Activated B cell treated with CpG ODN at 0.5 μM for 24 hours (primary cell): ENCODE results near the gene LYZL2. TPM values are rescaled to one million over a fixed set of nuclear protein-coding genes. Genes with fewer than 3 reads are reported as not detected.

Source experiments
- ATAC-seq: fragments of 200-7000 bp; cut with Tn5 transposase; one replicate; pipeline ENCODE4 v1.10.0; 2021; ENCODE audit warnings: low read depth, mild to moderate bottlenecking, moderate library complexity
- CTCF ChIA-PET: fragments of 350-600 bp; sonication (Branson Sonifier 250); formaldehyde crosslinking; loops from one replicate; lab custom pipeline; 2021; ENCODE audit warnings: antibody characterized with exemption; lab: Charles Lee
- POLR2A ChIA-PET: fragments of 350-600 bp; sonication (Branson Sonifier 250); formaldehyde crosslinking; loops from one replicate; lab custom pipeline; 2021; ENCODE audit warnings: antibody characterized with exemption; lab: Charles Lee
- DNase-seq: peaks from one replicate; pipeline ENCODE4 v3.0.0; 2022
- H3K27ac Mint-ChIP-seq: one replicate; pipeline ENCODE4 v1.8.0; 2020; ENCODE audit warnings: mixed read lengths
- H3K27me3 Mint-ChIP-seq: one replicate; pipeline ENCODE4 v1.8.0; 2021; ENCODE audit warnings: mixed read lengths
- H3K36me3 Mint-ChIP-seq: one replicate; pipeline ENCODE4 v1.8.0; 2021; ENCODE audit warnings: low read depth, mixed read lengths
- H3K4me1 Mint-ChIP-seq: one replicate; pipeline ENCODE4 v1.8.0; 2021; ENCODE audit warnings: mixed read lengths
- H3K4me3 Mint-ChIP-seq: one replicate; pipeline ENCODE4 v1.8.0; 2020; ENCODE audit warnings: mild to moderate bottlenecking, mixed read lengths
- H3K9me3 Mint-ChIP-seq: one replicate; pipeline ENCODE4 v1.8.0; 2020; ENCODE audit warnings: mixed read lengths
- CTCF ChIP-seq: fragments of 200-600 bp; IDR thresholded peaks from one replicate; pipeline ENCODE4 v1.8.0; 2022; ENCODE audit warnings: antibody characterized with exemption, mild to moderate bottlenecking
- intact Hi-C: fragments of 100-400 bp; cut with micrococcal nuclease; formaldehyde crosslinking; loops from one replicate; pipeline ENCODE4 v1.15.1; 2024
- total RNA-seq: library from RNA; stranded (reverse); gene quantifications from 2 replicates; pipeline ENCODE4 v1.2.3, GENCODE V29; 2022

The LYZL2 gene
- total RNA-seq, 1 donor from 2014 or later, result not detected

- TF ChIP-seq CTCF, result no peak
- Mint-ChIP-seq H3K4me1 (peaks cover 17% of the 10 kb centered on the region), H3K9me3 (no peaks in the 10 kb centered on the region), H3K27me3 (no peaks in the 10 kb centered on the region), H3K4me3 (no peak overlapping the region), H3K36me3 (no peaks in the 10 kb centered on the region), H3K27ac (no peak overlapping the region)
- ChIA-PET POLR2A (no interaction called here), CTCF (interaction anchor here (1.0 to 3.7 kb wide), 5 partner anchors 10 to 221 kb away, joined by 3 to 52 read pairs (median 3); no protein-coding TSS in a partner anchor)
- intact Hi-C loops, result no loop called here
- no peak for DNase-seq
- ATAC-seq, result no peak
Measured at GRCh38 chr10:30580676-30581075, 48.9 kb downstream of the LYZL2 start.

- Mint-ChIP-seq H3K27me3 (no peaks in the 10 kb centered on the region), H3K27ac (no peak overlapping the region), H3K4me3 (no peak overlapping the region), H3K36me3 (no peaks in the 10 kb centered on the region), H3K9me3 (no peaks in the 10 kb centered on the region), H3K4me1 (peaks cover 17% of the 10 kb centered on the region)
- TF ChIP-seq CTCF, result no peak
- ChIA-PET CTCF (interaction anchor here (1.2 to 3.7 kb wide), 3 partner anchors 11 to 221 kb away, joined by 3 to 52 read pairs (median 3); no protein-coding TSS in a partner anchor), POLR2A (no interaction called here)
- DNase-seq (no peak), ATAC-seq (no peak)
- intact Hi-C loops, result no loop called here
Measured at GRCh38 chr10:30580241-30580640, 49.3 kb downstream of the LYZL2 start.

GRCh38 chr10:30579574-30579973 lies 50.0 kb downstream of the LYZL2 start:
- no peak for TF ChIP-seq CTCF
- Mint-ChIP-seq H3K9me3 (no peaks in the 10 kb centered on the region), H3K27ac (no peak overlapping the region), H3K4me3 (no peak overlapping the region), H3K36me3 (no peaks in the 10 kb centered on the region), H3K4me1 (peaks cover 17% of the 10 kb centered on the region), H3K27me3 (no peaks in the 10 kb centered on the region)
- ChIA-PET POLR2A (no interaction called here), CTCF (interaction anchor here (3.7 kb wide), 1 partner anchor 11 kb away, joined by 52 read pairs; no protein-coding TSS in a partner anchor)
- intact Hi-C loops, result no loop called here
- DNase-seq (no peak), ATAC-seq (no peak)

GRCh38 chr10:30577048-30577447 lies 52.5 kb downstream of the LYZL2 start:
- Mint-ChIP-seq H3K4me3 (no peak overlapping the region), H3K9me3 (no peaks in the 10 kb centered on the region), H3K4me1 (peaks cover 7% of the 10 kb centered on the region), H3K36me3 (no peaks in the 10 kb centered on the region), H3K27me3 (no peaks in the 10 kb centered on the region), H3K27ac (no peak overlapping the region)
- POLR2A ChIA-PET, result no interaction called here
- intact Hi-C loops, result no loop called here
- CTCF ChIA-PET, result no interaction called here
- TF ChIP-seq CTCF, result no peak
- ATAC-seq (no peak), DNase-seq (no peak)

- Mint-ChIP-seq H3K27ac (no peak overlapping the region), H3K4me1 (peaks cover 4% of the 10 kb centered on the region), H3K9me3 (no peaks in the 10 kb centered on the region), H3K36me3 (no peaks in the 10 kb centered on the region), H3K4me3 (no peak overlapping the region), H3K27me3 (no peaks in the 10 kb centered on the region)
- ATAC-seq (no peak), DNase-seq (no peak)
- ChIA-PET CTCF (no interaction called here), POLR2A (no interaction called here)
- TF ChIP-seq CTCF, result no peak
- intact Hi-C loops, result no loop called here
Measured at GRCh38 chr10:30576641-30577040, 52.9 kb downstream of the LYZL2 start.
